HFFc6 (cell line): Measurements from ENCODE around the gene ATP6V1G3. TPM values are rescaled to one million over a fixed set of nuclear protein-coding genes. Genes with fewer than 3 reads are reported as not detected.
"Not testable (repeated sequence)": the region's sequence is repeated elsewhere in the genome, so short reads cannot be mapped to it uniquely, and the experiment has no call there.

Experiments
- DNase-seq: peaks from one replicate; pipeline ENCODE4 v3.0.0-alpha.2; 2018
- H3K27ac Mint-ChIP-seq: 2 replicates; pipeline ENCODE4 v1.8.0; 2020; ENCODE audit warnings: mild to moderate bottlenecking, mixed read lengths
- H3K27me3 Mint-ChIP-seq: 2 replicates; pipeline ENCODE4 v1.8.0; 2021; ENCODE audit warnings: mild to moderate bottlenecking, moderate library complexity, mixed read lengths; ENCODE audit not compliant: insufficient read depth
- H3K36me3 Mint-ChIP-seq: 2 replicates; pipeline ENCODE4 v1.8.0; 2021; ENCODE audit warnings: low read depth, mixed read lengths
- H3K4me1 Mint-ChIP-seq: 2 replicates; pipeline ENCODE4 v1.8.0; 2020; ENCODE audit warnings: low read depth, mixed read lengths
- H3K4me3 Mint-ChIP-seq: 2 replicates; pipeline ENCODE4 v1.8.0; 2020; ENCODE audit warnings: mild to moderate bottlenecking, moderate library complexity, mixed read lengths
- H3K9me3 Mint-ChIP-seq: 2 replicates; pipeline ENCODE4 v1.8.0; 2020; ENCODE audit warnings: mild to moderate bottlenecking, mixed read lengths
- CTCF ChIP-seq: fragments of 200-600 bp; sonication (generic); IDR thresholded peaks from 2 replicates; pipeline ENCODE4 v1.5.0; 2021; ENCODE audit warnings: antibody characterized with exemption, mild to moderate bottlenecking
- total RNA-seq, 6 experiments: library from RNA; stranded (reverse); fragmentation: NEBNext Ultra II Directional; extraction: Animal tissue kit (Norgen Biotek cat#: 25700); gene quantifications; 2 replicates in 1 of 6; 3 replicates in 5 of 6; pipeline ENCODE4 v1.2.3, GENCODE V29; 2021

Gene ATP6V1G3
- total RNA-seq, 6 experiments from 2014 or later: 0.76 to 1.9 (median 0.95) TPM

GRCh38 chr1:198481661-198482060 is 58.8 kb downstream of the ATP6V1G3 start:
- Mint-ChIP-seq H3K4me1 (peaks cover 50% of the 10 kb centered on the region), H3K27me3 (no peaks in the 10 kb centered on the region; the same call in 1 of the 2 replicates), H3K9me3 (peaks cover 5% of the 10 kb centered on the region), H3K27ac (no peak overlapping the region), H3K4me3 (no peak overlapping the region), H3K36me3 (peaks cover 17% of the 10 kb centered on the region)
- DNase-seq: no peak
- no peak for TF ChIP-seq CTCF

GRCh38 chr1:198480876-198481275 is 59.6 kb downstream of the ATP6V1G3 start:
- Mint-ChIP-seq H3K27ac (no peak overlapping the region), H3K9me3 (peaks cover 5% of the 10 kb centered on the region), H3K36me3 (peaks cover 21% of the 10 kb centered on the region), H3K4me3 (no peak overlapping the region), H3K27me3 (no peaks in the 10 kb centered on the region; the same call in 1 of the 2 replicates), H3K4me1 (peaks cover 50% of the 10 kb centered on the region)
- TF ChIP-seq CTCF: no peak
- DNase-seq: no peak

- peaks cover 36% of the 10 kb centered on the region for H3K9me3 Mint-ChIP-seq
- H3K27me3 Mint-ChIP-seq, H3K27ac Mint-ChIP-seq, DNase-seq, H3K4me3 Mint-ChIP-seq: not testable (repeated sequence)
- peaks cover 56% of the 10 kb centered on the region for H3K36me3 Mint-ChIP-seq
- H3K4me1 Mint-ChIP-seq: peaks cover 29% of the 10 kb centered on the region
Measured at GRCh38 chr1:198477354-198477753, 63.1 kb downstream of the ATP6V1G3 start.

Other genes with a start within 250 kb of the ATP6V1G3 start
- gene PTPRC, start 98.4 kb upstream of the ATP6V1G3 start, total RNA-seq: under 1 TPM; 0.19 to 0.96 (median 0.79) TPM